ENCODE measurements around the gene ACACB.

ACACB gene

GRCh38 chr12:109221277-109221931 is 105.0 kb downstream of the ACACB start:
- no peaks in the 10 kb centered on the region for H3K36me3 ChIP-seq (ENCODE audit: insufficient read depth, low read length)
- H2AFZ ChIP-seq (ENCODE audit: low read depth, low read length) = no peak overlapping the region
- no peak overlapping the region for H3K4me3 ChIP-seq (ENCODE audit: low read depth in 1 of 2, low read length in 2 of 2)
- no peak overlapping the region for H3K27ac ChIP-seq (ENCODE audit: low read length)
- H4K20me1 ChIP-seq (ENCODE audit: insufficient read depth, low read length) = no peaks in the 10 kb centered on the region; the same call in none of the 2 replicates
- H3K4me2 ChIP-seq (ENCODE audit: insufficient read depth, low read length) = no peak overlapping the region
- H3K9ac ChIP-seq (ENCODE audit: low read depth, low read length) = no peak overlapping the region
- no peaks in the 10 kb centered on the region for H3K4me1 ChIP-seq (ENCODE audit: insufficient read depth, low read length)
- no peak for ATAC-seq (ENCODE audit: insufficient read depth, low read depth)
- H3K79me2 ChIP-seq (ENCODE audit: insufficient read depth, low read length) = no peaks in the 10 kb centered on the region
- H3K27me3 ChIP-seq (ENCODE audit: insufficient read depth, low read length, poor library complexity) = no peaks in the 10 kb centered on the region
- no peaks in the 10 kb centered on the region for H3K9me3 ChIP-seq (ENCODE audit: insufficient read depth, low read length, severe bottlenecking)
- TF ChIP-seq, protein P1, sequence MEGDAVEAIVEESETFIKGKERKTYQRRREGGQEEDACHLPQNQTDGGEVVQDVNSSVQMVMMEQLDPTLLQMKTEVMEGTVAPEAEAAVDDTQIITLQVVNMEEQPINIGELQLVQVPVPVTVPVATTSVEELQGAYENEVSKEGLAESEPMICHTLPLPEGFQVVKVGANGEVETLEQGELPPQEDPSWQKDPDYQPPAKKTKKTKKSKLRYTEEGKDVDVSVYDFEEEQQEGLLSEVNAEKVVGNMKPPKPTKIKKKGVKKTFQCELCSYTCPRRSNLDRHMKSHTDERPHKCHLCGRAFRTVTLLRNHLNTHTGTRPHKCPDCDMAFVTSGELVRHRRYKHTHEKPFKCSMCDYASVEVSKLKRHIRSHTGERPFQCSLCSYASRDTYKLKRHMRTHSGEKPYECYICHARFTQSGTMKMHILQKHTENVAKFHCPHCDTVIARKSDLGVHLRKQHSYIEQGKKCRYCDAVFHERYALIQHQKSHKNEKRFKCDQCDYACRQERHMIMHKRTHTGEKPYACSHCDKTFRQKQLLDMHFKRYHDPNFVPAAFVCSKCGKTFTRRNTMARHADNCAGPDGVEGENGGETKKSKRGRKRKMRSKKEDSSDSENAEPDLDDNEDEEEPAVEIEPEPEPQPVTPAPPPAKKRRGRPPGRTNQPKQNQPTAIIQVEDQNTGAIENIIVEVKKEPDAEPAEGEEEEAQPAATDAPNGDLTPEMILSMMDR (IDR thresholded peaks at IDR 0.05; ENCODE audit: borderline replicate concordance, extremely low read depth, low read length, poor library complexity, severe bottlenecking) = no peak
- TF ChIP-seq EZH2 (IDR thresholded peaks at IDR 0.05; ENCODE audit: borderline replicate concordance, low read depth, low read length, severe bottlenecking) = no peak
- no peak for DNase-seq

GRCh38 chr12:109222062-109222461 is 105.7 kb downstream of the ACACB start:
- Histone ChIP-seq H4K20me1 (ENCODE audit: insufficient read depth, low read length) (no peaks in the 10 kb centered on the region; the same call in none of the 2 replicates), H3K9me3 (ENCODE audit: insufficient read depth, low read length, severe bottlenecking) (no peaks in the 10 kb centered on the region), H3K4me2 (ENCODE audit: insufficient read depth, low read length) (no peak overlapping the region), H3K79me2 (ENCODE audit: insufficient read depth, low read length) (no peaks in the 10 kb centered on the region), H3K9ac (ENCODE audit: low read depth, low read length) (no peak overlapping the region), H2AFZ (ENCODE audit: low read depth, low read length) (no peak overlapping the region), H3K27me3 (ENCODE audit: insufficient read depth, low read length, poor library complexity) (no peaks in the 10 kb centered on the region), H3K4me3 (ENCODE audit: low read depth in 1 of 2, low read length in 2 of 2) (no peak overlapping the region), H3K36me3 (ENCODE audit: insufficient read depth, low read length) (no peaks in the 10 kb centered on the region), H3K27ac (ENCODE audit: low read length) (no peak overlapping the region), H3K4me1 (ENCODE audit: insufficient read depth, low read length) (no peaks in the 10 kb centered on the region)
- TF ChIP-seq EZH2 (IDR thresholded peaks at IDR 0.05; ENCODE audit: borderline replicate concordance, low read depth, low read length, severe bottlenecking) = no peak
- TF ChIP-seq, protein P1 (IDR thresholded peaks at IDR 0.05; ENCODE audit: borderline replicate concordance, extremely low read depth, low read length, poor library complexity, severe bottlenecking) = no peak
- DNase-seq (no peak), ATAC-seq (ENCODE audit: insufficient read depth, low read depth) (no peak)

GRCh38 chr12:109222496-109222895 is 106.1 kb downstream of the ACACB start:
- Histone ChIP-seq H4K20me1 (ENCODE audit: insufficient read depth, low read length) (no peaks in the 10 kb centered on the region; the same call in none of the 2 replicates), H3K36me3 (ENCODE audit: insufficient read depth, low read length) (no peaks in the 10 kb centered on the region), H3K4me2 (ENCODE audit: insufficient read depth, low read length) (no peak overlapping the region), H3K9ac (ENCODE audit: low read depth, low read length) (no peak overlapping the region), H3K27ac (ENCODE audit: low read length) (no peak overlapping the region), H3K4me1 (ENCODE audit: insufficient read depth, low read length) (no peaks in the 10 kb centered on the region), H3K27me3 (ENCODE audit: insufficient read depth, low read length, poor library complexity) (no peaks in the 10 kb centered on the region), H3K79me2 (ENCODE audit: insufficient read depth, low read length) (no peaks in the 10 kb centered on the region), H3K9me3 (ENCODE audit: insufficient read depth, low read length, severe bottlenecking) (no peaks in the 10 kb centered on the region), H3K4me3 (ENCODE audit: low read depth in 1 of 2, low read length in 2 of 2) (no peak overlapping the region), H2AFZ (ENCODE audit: low read depth, low read length) (no peak overlapping the region)
- DNase-seq (no peak), ATAC-seq (ENCODE audit: insufficient read depth, low read depth) (no peak)
- TF ChIP-seq, protein P1 (IDR thresholded peaks at IDR 0.05; ENCODE audit: borderline replicate concordance, extremely low read depth, low read length, poor library complexity, severe bottlenecking) = no peak
- TF ChIP-seq EZH2 (IDR thresholded peaks at IDR 0.05; ENCODE audit: borderline replicate concordance, low read depth, low read length, severe bottlenecking) = no peak

Measured in DND-41 (cell line).